Measurements from ENCODE around the gene KIF7.

GRCh38 chr15:89673165-89673512 lies 17.9 kb upstream of the KIF7 start:
- TF ChIP-seq CHD2 (IDR thresholded peaks at IDR 0.05; ENCODE audit: low read length) (no peak), RFX5 (IDR thresholded peaks at IDR 0.05; ENCODE audit: borderline replicate concordance, low read depth, low read length) (no peak), CTCF (IDR thresholded peaks at IDR 0.05; ENCODE audit: control extremely low read depth in 1 of 3, insufficient read depth in 1 of 3, low read depth in 1 of 3, low read length in 3 of 3) (peak; percentile 84 to 94 (median 93)), SRF (IDR thresholded peaks at IDR 0.05; ENCODE audit: low read depth, low read length) (no peak), MAX (IDR thresholded peaks at IDR 0.05) (peak; percentile 46), BCL11A (IDR thresholded peaks at IDR 0.05; ENCODE audit: low read depth in 2 of 2, low read length in 2 of 2) (no peak)
